ENCODE data around the gene PEX7. TPM values are rescaled to one million over a fixed set of nuclear protein-coding genes. Genes with fewer than 3 reads are reported as not detected.
A peak's percentile ranks its signal among the peaks of the same experiment; 100 is the strongest.

PEX7 gene
- polyA plus RNA-seq, 3 donors: 3.0 to 6.1 (median 3.9) TPM

DNA sequence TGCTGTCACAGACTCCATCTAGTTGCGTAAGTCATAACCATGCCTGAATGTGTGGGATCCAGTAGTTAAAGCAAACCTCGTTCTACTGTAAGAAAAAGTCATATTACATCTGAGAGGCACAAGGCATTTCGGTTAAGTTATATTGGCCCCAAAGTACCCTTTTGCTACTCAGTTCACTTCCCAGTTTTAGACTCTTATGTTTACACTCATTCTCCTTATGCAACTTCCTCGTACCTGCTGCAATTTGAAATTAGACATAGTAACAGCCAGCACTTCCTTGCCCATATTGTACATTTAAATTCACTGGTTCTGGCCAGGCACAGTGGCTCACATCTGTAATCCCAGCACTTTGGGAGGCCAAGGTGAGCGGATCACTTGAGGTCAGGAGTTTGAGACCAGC lies 37.0 kb downstream of the PEX7 start:
- WGBS (ENCODE audit: insufficient coverage): 33% methylated on average over 3 of the region's 5 CpGs
- DNase-seq: peak; percentile 29 to 51 (median 46)
- H3K27me3 ChIP-seq (ENCODE audit: control insufficient read depth in 2 of 2, insufficient read depth in 2 of 2, low read length in 2 of 2): no peaks in the 10 kb centered on the region

GRCh38 chr6:136860043-136860442 lies 37.7 kb downstream of the PEX7 start:
- Histone ChIP-seq H3K4me1 (ENCODE audit: control insufficient read depth in 1 of 2, insufficient read depth in 2 of 2, low read length in 2 of 2) (peaks cover 7 to 13% of the 10 kb centered on the region in 2 donors), H3K4me3 (replicated peaks in 1 of 3; ENCODE audit: low read depth in 2 of 3, low read length in 3 of 3) (no peak overlapping the region), H3K27ac (ENCODE audit: low read depth in 1 of 2, low read length in 2 of 2) (peak overlapping the region in 1 of 2 donors; percentile 15), H4K20me1 (ENCODE audit: insufficient read depth, low read length) (no peaks in the 10 kb centered on the region), H3K4me2 (replicated peaks; ENCODE audit: extremely low read depth, low read length, poor library complexity, severe bottlenecking) (no peak overlapping the region), H3K36me3 (replicated peaks in 1 of 2; ENCODE audit: control insufficient read depth in 1 of 2, insufficient read depth in 2 of 2, low read length in 2 of 2) (peaks cover 0 to 8% of the 10 kb centered on the region in 2 donors), H3K79me2 (ENCODE audit: insufficient read depth, low read length) (no peaks in the 10 kb centered on the region), H2AFZ (ENCODE audit: insufficient read depth, low read depth, low read length, poor library complexity, severe bottlenecking) (no peak overlapping the region), H3K9ac (ENCODE audit: insufficient read depth, low read length, poor library complexity, severe bottlenecking) (no peak overlapping the region), H3K27me3 (ENCODE audit: control insufficient read depth in 2 of 2, insufficient read depth in 2 of 2, low read length in 2 of 2) (no peaks in the 10 kb centered on the region), H3K9me3 (replicated peaks in 1 of 2; ENCODE audit: control insufficient read depth in 1 of 2, insufficient read depth in 1 of 2, low read length in 2 of 2) (no peaks in the 10 kb centered on the region)
- H3K9me3 Mint-ChIP-seq: no peaks in the 10 kb centered on the region
- H3K36me3 Mint-ChIP-seq: peaks cover 6 to 11% of the 10 kb centered on the region in 2 donors
- no CpG with 5 or more reads among the region's 1 CpG for WGBS (ENCODE audit: insufficient coverage)
- no peak for TF ChIP-seq CTCF (IDR thresholded peaks at IDR 0.05)
- no peak overlapping the region for H3K27ac Mint-ChIP-seq
- H3K4me3 Mint-ChIP-seq: no peak overlapping the region
- intact Hi-C loops (cut with micrococcal nuclease): no loop called here
- peaks cover 0 to 4% (median 0%) of the 10 kb centered on the region in 3 donors for H3K27me3 Mint-ChIP-seq (ENCODE audit: low read depth in 3 of 3)
- peak in 1 of 3 donors; percentile 3 for DNase-seq
- H3K4me1 Mint-ChIP-seq: peaks cover 12% of the 10 kb centered on the region

More for the DNA sequence above, 37.0 kb downstream of the PEX7 start:
- intact Hi-C loops (cut with micrococcal nuclease): no loop called here
- no peak overlapping the region for H3K4me3 ChIP-seq (replicated peaks in 1 of 3; ENCODE audit: low read depth in 2 of 3, low read length in 3 of 3)
- no peak overlapping the region for H3K9ac ChIP-seq (ENCODE audit: insufficient read depth, low read length, poor library complexity, severe bottlenecking)
- no peak overlapping the region for H2AFZ ChIP-seq (ENCODE audit: insufficient read depth, low read depth, low read length, poor library complexity, severe bottlenecking)
- TF ChIP-seq CTCF (IDR thresholded peaks at IDR 0.05): no peak
- Mint-ChIP-seq H3K9me3 (no peaks in the 10 kb centered on the region), H3K4me3 (peak overlapping the region in 1 of 2 donors; percentile 42), H3K27ac (peak overlapping the region in 4 of 7 donors; percentile 5 to 40 (median 14)), H3K4me1 (peaks cover 14% of the 10 kb centered on the region), H3K27me3 (ENCODE audit: low read depth in 3 of 3) (peaks cover 0 to 4% (median 0%) of the 10 kb centered on the region in 3 donors), H3K36me3 (peaks cover 6 to 11% of the 10 kb centered on the region in 2 donors)
- H3K4me1 ChIP-seq (ENCODE audit: control insufficient read depth in 1 of 2, insufficient read depth in 2 of 2, low read length in 2 of 2): peaks cover 7 to 13% of the 10 kb centered on the region in 2 donors
- no peaks in the 10 kb centered on the region for H3K9me3 ChIP-seq (replicated peaks in 1 of 2; ENCODE audit: control insufficient read depth in 1 of 2, insufficient read depth in 1 of 2, low read length in 2 of 2)
- peak overlapping the region; percentile 15 for H3K4me2 ChIP-seq (replicated peaks; ENCODE audit: extremely low read depth, low read length, poor library complexity, severe bottlenecking)
- no peaks in the 10 kb centered on the region for H4K20me1 ChIP-seq (ENCODE audit: insufficient read depth, low read length)
- peak overlapping the region in 1 of 2 donors; percentile 15 for H3K27ac ChIP-seq (ENCODE audit: low read depth in 1 of 2, low read length in 2 of 2)
- no peaks in the 10 kb centered on the region for H3K79me2 ChIP-seq (ENCODE audit: insufficient read depth, low read length)
- peaks cover 0 to 8% of the 10 kb centered on the region in 2 donors for H3K36me3 ChIP-seq (replicated peaks in 1 of 2; ENCODE audit: control insufficient read depth in 1 of 2, insufficient read depth in 2 of 2, low read length in 2 of 2)
